ENCODE results near the gene LPO.

DNA sequence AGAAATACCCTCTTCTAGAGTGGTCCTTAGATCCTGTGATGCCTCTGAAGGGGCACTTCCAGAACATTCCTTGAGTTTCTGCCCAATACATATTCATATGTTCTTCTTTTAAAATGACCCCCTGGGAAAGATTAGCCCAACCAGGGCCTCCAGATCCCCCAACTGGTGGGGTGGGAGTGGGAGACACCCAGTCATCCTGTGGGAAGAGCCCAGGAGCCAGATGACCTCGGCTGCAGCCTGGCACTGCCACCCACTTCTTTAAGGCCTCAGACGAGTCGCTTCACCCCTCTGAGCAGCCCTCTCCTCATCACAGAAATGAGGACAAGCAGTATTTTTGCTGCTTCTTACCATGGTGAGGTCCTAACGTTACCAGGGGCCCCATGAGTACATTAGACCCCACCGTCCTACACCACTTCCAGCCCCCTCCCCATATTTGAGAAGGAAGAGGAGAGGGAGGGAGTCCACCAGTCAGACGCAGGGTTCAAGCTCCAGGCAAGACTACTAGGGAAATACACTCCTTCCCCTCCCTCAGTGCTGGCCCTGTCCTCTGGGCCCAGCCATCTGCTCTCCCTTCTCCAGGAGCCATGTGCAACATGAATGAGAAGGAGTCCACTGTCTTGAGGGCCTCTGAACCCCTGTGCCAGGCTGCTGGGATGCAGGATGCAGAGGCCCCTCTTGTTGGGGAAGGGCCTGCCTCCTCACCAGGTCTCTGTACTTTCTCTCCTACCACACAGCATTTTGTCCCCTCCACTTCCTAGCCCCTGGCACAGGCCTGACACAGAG lies 30.6 kb downstream of the LPO start:
- TF ChIP-seq KAT2B (IDR thresholded peaks at IDR 0.05; ENCODE audit: low read depth, low read length) = no peak
- TF ChIP-seq JUN (IDR thresholded peaks at IDR 0.05; ENCODE audit: borderline replicate concordance, low read depth, low read length) = no peak
- TF ChIP-seq JUN (CRISPR knock-in tag; IDR thresholded peaks at IDR 0.05; ENCODE audit: borderline replicate concordance) = no peak
- TF ChIP-seq NFRKB (IDR thresholded peaks at IDR 0.05; ENCODE audit: low read depth) = no peak
- TF ChIP-seq, protein P1, sequence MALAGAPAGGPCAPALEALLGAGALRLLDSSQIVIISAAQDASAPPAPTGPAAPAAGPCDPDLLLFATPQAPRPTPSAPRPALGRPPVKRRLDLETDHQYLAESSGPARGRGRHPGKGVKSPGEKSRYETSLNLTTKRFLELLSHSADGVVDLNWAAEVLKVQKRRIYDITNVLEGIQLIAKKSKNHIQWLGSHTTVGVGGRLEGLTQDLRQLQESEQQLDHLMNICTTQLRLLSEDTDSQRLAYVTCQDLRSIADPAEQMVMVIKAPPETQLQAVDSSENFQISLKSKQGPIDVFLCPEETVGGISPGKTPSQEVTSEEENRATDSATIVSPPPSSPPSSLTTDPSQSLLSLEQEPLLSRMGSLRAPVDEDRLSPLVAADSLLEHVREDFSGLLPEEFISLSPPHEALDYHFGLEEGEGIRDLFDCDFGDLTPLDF (CRISPR knock-in tag; IDR thresholded peaks at IDR 0.05) = no peak
- no peak for TF ChIP-seq POLR2A (conservative IDR thresholded peaks at IDR 0.05)
- no peak for TF ChIP-seq MYC (IDR thresholded peaks at IDR 0.05; ENCODE audit: low read depth, low read length)
- no peak for TF ChIP-seq MYC (CRISPR knock-in tag; IDR thresholded peaks at IDR 0.05; ENCODE audit: borderline replicate concordance, low read depth)
- no peak for TF ChIP-seq ARNT (IDR thresholded peaks at IDR 0.05)
- no peak for TF ChIP-seq ILF3 (IDR thresholded peaks at IDR 0.05; ENCODE audit: borderline replicate concordance)
- TF ChIP-seq RBM25 (IDR thresholded peaks at IDR 0.05; ENCODE audit: low read depth, low read length, severe bottlenecking) = no peak
- no peak for TF ChIP-seq ZNF785 (CRISPR knock-in tag; IDR thresholded peaks at IDR 0.05)
- TF ChIP-seq, protein P2, sequence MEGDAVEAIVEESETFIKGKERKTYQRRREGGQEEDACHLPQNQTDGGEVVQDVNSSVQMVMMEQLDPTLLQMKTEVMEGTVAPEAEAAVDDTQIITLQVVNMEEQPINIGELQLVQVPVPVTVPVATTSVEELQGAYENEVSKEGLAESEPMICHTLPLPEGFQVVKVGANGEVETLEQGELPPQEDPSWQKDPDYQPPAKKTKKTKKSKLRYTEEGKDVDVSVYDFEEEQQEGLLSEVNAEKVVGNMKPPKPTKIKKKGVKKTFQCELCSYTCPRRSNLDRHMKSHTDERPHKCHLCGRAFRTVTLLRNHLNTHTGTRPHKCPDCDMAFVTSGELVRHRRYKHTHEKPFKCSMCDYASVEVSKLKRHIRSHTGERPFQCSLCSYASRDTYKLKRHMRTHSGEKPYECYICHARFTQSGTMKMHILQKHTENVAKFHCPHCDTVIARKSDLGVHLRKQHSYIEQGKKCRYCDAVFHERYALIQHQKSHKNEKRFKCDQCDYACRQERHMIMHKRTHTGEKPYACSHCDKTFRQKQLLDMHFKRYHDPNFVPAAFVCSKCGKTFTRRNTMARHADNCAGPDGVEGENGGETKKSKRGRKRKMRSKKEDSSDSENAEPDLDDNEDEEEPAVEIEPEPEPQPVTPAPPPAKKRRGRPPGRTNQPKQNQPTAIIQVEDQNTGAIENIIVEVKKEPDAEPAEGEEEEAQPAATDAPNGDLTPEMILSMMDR (IDR thresholded peaks at IDR 0.05 in 2 of 3, conservative IDR thresholded peaks at IDR 0.05 in 1 of 3; ENCODE audit: insufficient read depth in 2 of 3, low read depth in 1 of 3, low read length in 3 of 3) = no peak

Data from K562 (cell line).